ENCODE data around the gene RO60. TPM values are rescaled to one million over a fixed set of nuclear protein-coding genes. Genes with fewer than 3 reads are reported as not detected.

Gene RO60
- total RNA-seq, 1 experiment from 2014 or later: 69.5 TPM

DNA sequence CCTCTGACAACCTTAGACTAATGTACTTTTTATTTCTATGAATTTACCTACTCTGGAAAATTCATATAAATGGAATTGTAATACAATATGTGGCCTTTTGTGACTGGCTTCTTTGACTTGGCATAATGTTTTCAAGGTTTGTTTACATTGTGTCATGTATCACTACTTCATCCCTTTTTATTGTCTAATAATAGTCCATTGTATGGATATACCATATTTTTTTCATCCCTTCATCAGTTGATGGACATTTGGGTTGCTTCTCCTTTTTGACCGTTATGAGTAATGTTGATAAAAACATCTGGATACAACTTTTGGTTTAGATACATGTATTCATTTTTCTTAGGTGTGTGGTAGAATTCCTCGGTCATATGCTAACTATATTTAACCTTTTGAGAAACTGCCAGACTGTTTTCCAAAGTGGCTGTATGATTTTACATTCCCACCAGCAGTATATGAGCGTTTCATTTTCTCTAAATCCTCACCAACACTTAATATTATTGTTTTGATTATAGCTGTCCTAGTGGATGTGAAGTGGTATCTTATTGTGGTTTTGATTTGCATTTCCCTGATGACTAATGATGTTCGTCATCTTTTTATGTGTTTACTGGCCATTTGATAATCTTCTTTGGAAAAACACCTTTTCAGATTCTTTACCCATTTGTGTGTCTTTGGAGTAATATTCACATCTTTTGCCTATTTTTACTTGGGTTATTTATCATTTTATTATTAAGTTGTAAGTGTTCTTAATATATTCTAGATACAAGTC, 3.5 kb downstream of the RO60 start:
- Histone ChIP-seq H3K27ac (ENCODE audit: low read depth, low read length) (no peak overlapping the region), H3K4me1 (ENCODE audit: control insufficient read depth in 1 of 2, insufficient read depth in 2 of 2, low read length in 2 of 2) (peaks cover 6 to 20% of the 10 kb centered on the region in 2 experiments; a peak in 3 of 4 replicates), H3K9me3 (ENCODE audit: control insufficient read depth in 1 of 2, insufficient read depth in 1 of 2, low read depth in 1 of 2, low read length in 2 of 2) (no peaks in the 10 kb centered on the region), H3K4me2 (ENCODE audit: low read length) (no peak overlapping the region), H3K79me2 (ENCODE audit: insufficient read depth, low read length) (peaks cover 97% of the 10 kb centered on the region), H3K36me3 (ENCODE audit: control insufficient read depth in 1 of 2, insufficient read depth in 2 of 2, low read length in 2 of 2) (no peaks in the 10 kb centered on the region), H3K9me2 (ENCODE audit: insufficient read depth) (no peaks in the 10 kb centered on the region), H4K20me1 (ENCODE audit: insufficient read depth) (no peaks in the 10 kb centered on the region; the same call in 1 of the 2 replicates), H3K27me3 (ENCODE audit: insufficient read depth, low read length) (no peaks in the 10 kb centered on the region), H3K9ac (ENCODE audit: low read length) (no peak overlapping the region), H2AFZ (ENCODE audit: low read depth, low read length, poor library complexity, severe bottlenecking) (no peak overlapping the region), H3K4me3 (replicated peaks in 1 of 2; ENCODE audit: low read depth in 1 of 2, low read length in 2 of 2) (no peak overlapping the region)
- DNase-seq (ENCODE audit: low read depth, low spot score) (no peak), ATAC-seq (no peak)
- ChIA-PET RAD21 (ENCODE audit: low non-redundant PET in 1 of 2, low total read pairs in 2 of 2, uncharacterized antibody in 2 of 2, unreplicated experiment in 2 of 2) (no interaction called here), POLR2A (no interaction called here), CTCF (no interaction called here)
- BruUV-seq (replicated peaks): no TSS peak
- TF ChIP-seq JUND (IDR thresholded peaks at IDR 0.05): no peak
- intact Hi-C loops (cut with micrococcal nuclease): no loop called here

- Histone ChIP-seq H3K4me3 (replicated peaks in 1 of 2; ENCODE audit: low read depth in 1 of 2, low read length in 2 of 2) (no peak overlapping the region), H3K79me2 (ENCODE audit: insufficient read depth, low read length) (peaks cover 99% of the 10 kb centered on the region), H3K36me3 (ENCODE audit: control insufficient read depth in 1 of 2, insufficient read depth in 2 of 2, low read length in 2 of 2) (peaks cover 2 to 4% of the 10 kb centered on the region in 2 experiments; a peak in 2 of 4 replicates), H3K9me2 (ENCODE audit: insufficient read depth) (no peaks in the 10 kb centered on the region), H3K4me2 (ENCODE audit: low read length) (no peak overlapping the region), H2AFZ (ENCODE audit: low read depth, low read length, poor library complexity, severe bottlenecking) (no peak overlapping the region), H3K9me3 (ENCODE audit: control insufficient read depth in 1 of 2, insufficient read depth in 1 of 2, low read depth in 1 of 2, low read length in 2 of 2) (no peaks in the 10 kb centered on the region), H3K4me1 (ENCODE audit: control insufficient read depth in 1 of 2, insufficient read depth in 2 of 2, low read length in 2 of 2) (peaks cover 3 to 14% of the 10 kb centered on the region in 2 experiments; a peak in 3 of 4 replicates), H3K27ac (ENCODE audit: low read depth, low read length) (no peak overlapping the region), H3K9ac (ENCODE audit: low read length) (no peak overlapping the region), H3K27me3 (ENCODE audit: insufficient read depth, low read length) (no peaks in the 10 kb centered on the region), H4K20me1 (ENCODE audit: insufficient read depth) (no peaks in the 10 kb centered on the region; the same call in 1 of the 2 replicates)
- ATAC-seq: no peak
- no TSS peak for BruUV-seq (replicated peaks)
- TF ChIP-seq FOSL1 (IDR thresholded peaks at IDR 0.05; ENCODE audit: low read depth): no peak
- no peak for TF ChIP-seq CBX3 (IDR thresholded peaks at IDR 0.05; ENCODE audit: low read depth)
- no peak for TF ChIP-seq SIN3A (IDR thresholded peaks at IDR 0.05; ENCODE audit: low read depth)
- no peak for TF ChIP-seq ZNF274 (IDR thresholded peaks at IDR 0.05; ENCODE audit: low read depth, low read length)
- TF ChIP-seq CEBPB (IDR thresholded peaks at IDR 0.05; ENCODE audit: low read depth): no peak
- TF ChIP-seq MAX (IDR thresholded peaks at IDR 0.05): no peak
- no peak for TF ChIP-seq RAD21 (IDR thresholded peaks at IDR 0.05; ENCODE audit: low read depth)
- TF ChIP-seq, protein P1, sequence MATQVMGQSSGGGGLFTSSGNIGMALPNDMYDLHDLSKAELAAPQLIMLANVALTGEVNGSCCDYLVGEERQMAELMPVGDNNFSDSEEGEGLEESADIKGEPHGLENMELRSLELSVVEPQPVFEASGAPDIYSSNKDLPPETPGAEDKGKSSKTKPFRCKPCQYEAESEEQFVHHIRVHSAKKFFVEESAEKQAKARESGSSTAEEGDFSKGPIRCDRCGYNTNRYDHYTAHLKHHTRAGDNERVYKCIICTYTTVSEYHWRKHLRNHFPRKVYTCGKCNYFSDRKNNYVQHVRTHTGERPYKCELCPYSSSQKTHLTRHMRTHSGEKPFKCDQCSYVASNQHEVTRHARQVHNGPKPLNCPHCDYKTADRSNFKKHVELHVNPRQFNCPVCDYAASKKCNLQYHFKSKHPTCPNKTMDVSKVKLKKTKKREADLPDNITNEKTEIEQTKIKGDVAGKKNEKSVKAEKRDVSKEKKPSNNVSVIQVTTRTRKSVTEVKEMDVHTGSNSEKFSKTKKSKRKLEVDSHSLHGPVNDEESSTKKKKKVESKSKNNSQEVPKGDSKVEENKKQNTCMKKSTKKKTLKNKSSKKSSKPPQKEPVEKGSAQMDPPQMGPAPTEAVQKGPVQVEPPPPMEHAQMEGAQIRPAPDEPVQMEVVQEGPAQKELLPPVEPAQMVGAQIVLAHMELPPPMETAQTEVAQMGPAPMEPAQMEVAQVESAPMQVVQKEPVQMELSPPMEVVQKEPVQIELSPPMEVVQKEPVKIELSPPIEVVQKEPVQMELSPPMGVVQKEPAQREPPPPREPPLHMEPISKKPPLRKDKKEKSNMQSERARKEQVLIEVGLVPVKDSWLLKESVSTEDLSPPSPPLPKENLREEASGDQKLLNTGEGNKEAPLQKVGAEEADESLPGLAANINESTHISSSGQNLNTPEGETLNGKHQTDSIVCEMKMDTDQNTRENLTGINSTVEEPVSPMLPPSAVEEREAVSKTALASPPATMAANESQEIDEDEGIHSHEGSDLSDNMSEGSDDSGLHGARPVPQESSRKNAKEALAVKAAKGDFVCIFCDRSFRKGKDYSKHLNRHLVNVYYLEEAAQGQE (IDR thresholded peaks at IDR 0.05; ENCODE audit: low read depth): no peak
- TF ChIP-seq EZH2phosphoT487 (IDR thresholded peaks at IDR 0.05; ENCODE audit: borderline replicate concordance): no peak
- no peak for TF ChIP-seq SRF (IDR thresholded peaks at IDR 0.05; ENCODE audit: low read depth)
- no peak for TF ChIP-seq CTCF (IDR thresholded peaks at IDR 0.05 in 2 of 3, conservative IDR thresholded peaks at IDR 0.05 in 1 of 3; ENCODE audit: borderline replicate concordance in 1 of 3, insufficient read depth in 1 of 3, low read depth in 2 of 3, low read length in 2 of 3)
- no peak for TF ChIP-seq POLR2A (IDR thresholded peaks at IDR 0.05; ENCODE audit: borderline replicate concordance, extremely low read depth, insufficient read depth, insufficient read length)
- TF ChIP-seq EZH2 (IDR thresholded peaks at IDR 0.05): no peak
- ChIA-PET POLR2A (no interaction called here), CTCF (no interaction called here), RAD21 (ENCODE audit: low non-redundant PET in 1 of 2, low total read pairs in 2 of 2, uncharacterized antibody in 2 of 2, unreplicated experiment in 2 of 2) (no interaction called here)
- intact Hi-C loops (cut with micrococcal nuclease): no loop called here
- no peak for DNase-seq (ENCODE audit: low read depth, low spot score)
These were observed 6.5 kb downstream of the RO60 start for GRCh38 chr1:193065954-193066353.

Data from HCT116 (cell line).